ENCODE results near the gene TTC28.

TTC28 gene

GRCh38 chr22:28344918-28345703 lies 334.5 kb downstream of the TTC28 start:
- no peak for DNase-seq

- no peak for DNase-seq
Observed at GRCh38 chr22:28341001-28341400, 338.6 kb downstream of the TTC28 start.

GRCh38 chr22:28333088-28333487 lies 346.6 kb downstream of the TTC28 start:
- no peak for DNase-seq

GRCh38 chr22:28332410-28332809 lies 347.2 kb downstream of the TTC28 start:
- no peak for DNase-seq

GRCh38 chr22:28331695-28332094 lies 347.9 kb downstream of the TTC28 start:
- no peak for DNase-seq

- DNase-seq: no peak
Observed at GRCh38 chr22:28329186-28330073, 350.2 kb downstream of the TTC28 start.

GRCh38 chr22:28328756-28329155 lies 350.9 kb downstream of the TTC28 start:
- DNase-seq: no peak

GRCh38 chr22:28316014-28316413 lies 363.6 kb downstream of the TTC28 start:
- DNase-seq: no peak

- no peak for DNase-seq
Observed at GRCh38 chr22:28314959-28315358, 364.7 kb downstream of the TTC28 start.

- DNase-seq: no peak
Observed at GRCh38 chr22:28310299-28310698, 369.3 kb downstream of the TTC28 start.

- DNase-seq: no peak
Observed at GRCh38 chr22:28299753-28300152, 379.9 kb downstream of the TTC28 start.

- no peak for DNase-seq
Observed at GRCh38 chr22:28299309-28299708, 380.3 kb downstream of the TTC28 start.

- no peak for DNase-seq
Observed at GRCh38 chr22:28297504-28297903, 382.1 kb downstream of the TTC28 start.

- no peak for DNase-seq
Observed at GRCh38 chr22:28296452-28296851, 383.2 kb downstream of the TTC28 start.

GRCh38 chr22:28283068-28283654 lies 396.5 kb downstream of the TTC28 start:
- DNase-seq: no peak

- no peak for DNase-seq
Observed at GRCh38 chr22:28282405-28283067, 397.1 kb downstream of the TTC28 start.

- no peak for DNase-seq
Observed at GRCh38 chr22:28279888-28280287, 399.8 kb downstream of the TTC28 start.

- no peak for DNase-seq
Observed at GRCh38 chr22:28269277-28269676, 410.4 kb downstream of the TTC28 start.

- DNase-seq: no peak
Observed at GRCh38 chr22:28268850-28269249, 410.8 kb downstream of the TTC28 start.

GRCh38 chr22:28268171-28268570 lies 411.5 kb downstream of the TTC28 start:
- DNase-seq: no peak

- DNase-seq: no peak
Observed at GRCh38 chr22:28260619-28261018, 419.0 kb downstream of the TTC28 start.

GRCh38 chr22:28259774-28260312 lies 419.8 kb downstream of the TTC28 start:
- DNase-seq: no peak

GRCh38 chr22:28254396-28254795 lies 425.2 kb downstream of the TTC28 start:
- no peak for DNase-seq
